SU-DHL-6 (cell line): ENCODE results near the gene PROSER3.

Experiments used
- H2AFZ ChIP-seq: fragments of 200-600 bp; sonication (generic); 2 replicates; pipeline ENCODE4 v1.6.1; 2014; ENCODE audit warnings: low read depth, mild to moderate bottlenecking, moderate library complexity, mixed read lengths, antibody characterized with exemption, low read length; ENCODE audit not compliant: severe bottlenecking
- H3F3A ChIP-seq: fragments of 200-600 bp; shearing (Covaris generic); 2 replicates; pipeline ENCODE4 v1.6.0; 2016; ENCODE audit warnings: antibody characterized with exemption, mild to moderate bottlenecking; ENCODE audit not compliant: insufficient read depth
- H3K27ac ChIP-seq: fragments of 200-600 bp; sonication (generic); 2 replicates; pipeline ENCODE4 v1.5.1; 2016; ENCODE audit warnings: low read depth, mild to moderate bottlenecking, low read length, moderate library complexity, mixed read lengths
- H3K27me3 ChIP-seq: fragments of 200-600 bp; sonication (generic), shearing (Covaris generic); 2 replicates; pipeline ENCODE4 v1.6.0; 2014; ENCODE audit warnings: mild to moderate bottlenecking, low read length
- H3K36me3 ChIP-seq: fragments of 200-600 bp; sonication (generic); 2 replicates; pipeline ENCODE4 v1.6.1; 2014; ENCODE audit warnings: mild to moderate bottlenecking, low read length, mixed read lengths
- H3K4me2 ChIP-seq: fragments of 300-600, 200-600 bp; shearing (Covaris generic), sonication (generic); 2 replicates; pipeline ENCODE4 v1.6.0; 2014; ENCODE audit warnings: low read length, low read depth, mild to moderate bottlenecking; ENCODE audit not compliant: poor library complexity, severe bottlenecking
- H3K4me3 ChIP-seq: fragments of 200-600 bp; sonication (generic); 2 replicates; pipeline ENCODE4 v1.5.1; 2014; ENCODE audit warnings: antibody characterized with exemption, low read length, mild to moderate bottlenecking, mixed read lengths; ENCODE audit not compliant: insufficient read depth, poor library complexity, severe bottlenecking
- H3K79me2 ChIP-seq: fragments of 200-600 bp; sonication (generic); 2 replicates; pipeline ENCODE4 v1.6.1; 2014; ENCODE audit warnings: mild to moderate bottlenecking, low read length, moderate library complexity; ENCODE audit not compliant: insufficient read depth
- H3K9ac ChIP-seq: fragments of 200-600 bp; sonication (generic); 2 replicates; pipeline ENCODE4 v1.7.0; 2014; ENCODE audit warnings: mild to moderate bottlenecking, low read length
- H3K9me2 ChIP-seq: fragments of 200-600 bp; sonication (generic); replicated peaks from 2 replicates; pipeline ENCODE4 v1.6.1; 2014; ENCODE audit warnings: low read length; ENCODE audit not compliant: insufficient read depth
- H3K9me3 ChIP-seq: fragments of 200-600 bp; sonication (generic); 2 replicates; pipeline ENCODE4 v1.6.1; 2014; ENCODE audit warnings: low read length, mixed read lengths; ENCODE audit not compliant: insufficient read depth
- H4K20me1 ChIP-seq: fragments of 200-600 bp; sonication (generic); 2 replicates; pipeline ENCODE4 v1.6.1; 2014; ENCODE audit warnings: low read depth, mild to moderate bottlenecking, antibody characterized with exemption, low read length, moderate library complexity, mixed read lengths
- CTCF ChIP-seq: fragments of 200-600 bp; sonication (generic); IDR thresholded peaks from one replicate; pipeline ENCODE4 v1.5.1; 2017; ENCODE audit warnings: antibody characterized with exemption, mild to moderate bottlenecking, low read length, moderate library complexity; ENCODE audit not compliant: insufficient read depth, poor library complexity, severe bottlenecking
- EZH2phosphoT487 ChIP-seq: fragments of 200-600 bp; sonication (generic), shearing (Covaris generic); conservative IDR thresholded peaks from 2 replicates; pipeline ENCODE4 v1.6.1; 2018; ENCODE audit warnings: mild to moderate bottlenecking, antibody characterized with exemption, low read length, moderate library complexity, mixed read lengths

The PROSER3 gene

GRCh38 chr19:35757231-35757748 lies 686 bp upstream of the PROSER3 start:
- H3F3A ChIP-seq, result no peaks in the 10 kb centered on the region
- TF ChIP-seq CTCF (no peak), EZH2phosphoT487 (no peak)
- peak overlapping the region; percentile 84 for H3K4me2 ChIP-seq
- no peaks in the 10 kb centered on the region for H4K20me1 ChIP-seq
- no peaks in the 10 kb centered on the region for H3K9me2 ChIP-seq
- H3K79me2 ChIP-seq, result peaks cover 17% of the 10 kb centered on the region
- no peak overlapping the region for H2AFZ ChIP-seq
- H3K27me3 ChIP-seq, result no peaks in the 10 kb centered on the region
- peak overlapping the region; percentile 66 for H3K27ac ChIP-seq
- H3K9ac ChIP-seq, result peak overlapping the region; percentile 81
- peak overlapping the region; percentile 69 for H3K4me3 ChIP-seq
- no peaks in the 10 kb centered on the region for H3K36me3 ChIP-seq
- H3K9me3 ChIP-seq, result no peaks in the 10 kb centered on the region

GRCh38 chr19:35759697-35760096 lies 1.7 kb downstream of the PROSER3 start:
- Histone ChIP-seq H3K4me3 (no peak overlapping the region), H3K27me3 (no peaks in the 10 kb centered on the region), H3K9me3 (no peaks in the 10 kb centered on the region), H2AFZ (no peak overlapping the region), H3K36me3 (no peaks in the 10 kb centered on the region), H4K20me1 (no peaks in the 10 kb centered on the region), H3K27ac (no peak overlapping the region), H3K9me2 (no peaks in the 10 kb centered on the region), H3K4me2 (peak overlapping the region; percentile 62), H3K9ac (no peak overlapping the region), H3K79me2 (peaks cover 17% of the 10 kb centered on the region), H3F3A (no peaks in the 10 kb centered on the region)
- TF ChIP-seq EZH2phosphoT487 (no peak), CTCF (no peak)

- TF ChIP-seq EZH2phosphoT487 (no peak), CTCF (no peak)
Measured at GRCh38 chr19:35760711-35761349, 2.9 kb downstream of the PROSER3 start.

More at GRCh38 chr19:35760711-35761349, 2.9 kb downstream of the PROSER3 start:
- no peak overlapping the region for H3K27ac ChIP-seq
- H3K79me2 ChIP-seq, result peaks cover 17% of the 10 kb centered on the region
- H3K36me3 ChIP-seq, result no peaks in the 10 kb centered on the region
- no peak overlapping the region for H3K4me3 ChIP-seq
- no peaks in the 10 kb centered on the region for H3F3A ChIP-seq
- no peak overlapping the region for H3K9ac ChIP-seq
- H4K20me1 ChIP-seq, result no peaks in the 10 kb centered on the region
- no peak overlapping the region for H2AFZ ChIP-seq
- no peaks in the 10 kb centered on the region for H3K9me3 ChIP-seq
- H3K9me2 ChIP-seq, result no peaks in the 10 kb centered on the region
- no peaks in the 10 kb centered on the region for H3K27me3 ChIP-seq
- H3K4me2 ChIP-seq, result no peak overlapping the region
